K562 (cell line): Measurements from ENCODE around the gene CISD3. TPM values are rescaled to one million over a fixed set of nuclear protein-coding genes. Genes with fewer than 3 reads are reported as not detected.

Experiments
- KDM5B ChIP-seq: fragments of 200-600 bp; sonication (generic); IDR thresholded peaks from 2 replicates; pipeline ENCODE4 v1.6.1; 2012; ENCODE audit warnings: low read depth, mild to moderate bottlenecking, moderate library complexity, low read length, control low read depth, inconsistent platforms; ENCODE audit not compliant: insufficient replicate concordance
- MIER1 ChIP-seq: fragments of 450-650 bp; IDR thresholded peaks from 2 replicates; pipeline ENCODE4 v1.6.1; 2016; ENCODE audit warnings: antibody characterized with exemption, mild to moderate bottlenecking, low read depth
- ZNF347 ChIP-seq: fragments of 450-650 bp; formaldehyde crosslinking; IDR thresholded peaks from 2 replicates; pipeline ENCODE4 v1.4.0; 2020; ENCODE audit warnings: low read depth, mild to moderate bottlenecking, moderate library complexity
- polyA plus RNA-seq, 8 experiments: library from polyadenylated mRNA; depleted of rRNA in 4 of 8; stranded (reverse) in 5 of 8; unstranded in 3 of 8; fragments of >200 nt; fragmentation: Nextera tagmentation in 2 of 8; fragmentation: Illumina TruSeq in 1 of 8; extraction: Ambion mirVana in 2 of 8; extraction: Trizol in 1 of 8; gene quantifications; 2 replicates each; pipeline versions ENCODE4 v1.2.1 to v1.2.3, GENCODE V29; 2011 to 2014; ENCODE audit warnings: inconsistent platforms in 1 of 8, missing spikeins in 1 of 8
- total RNA-seq, 7 experiments: library from RNA; depleted of rRNA in 6 of 7; stranded (reverse); fragments of >200 nt in 6 of 7; fragmentation: Illumina TruSeq in 2 of 7; extraction: Trizol in 2 of 7; gene quantifications; 2 replicates each; pipeline versions ENCODE4 v1.2.1 to v1.2.3, GENCODE V29; 2011 to 2021; ENCODE audit warnings: low replicate concordance in 1 of 7
- TF ChIP-seq, protein P1 (sequence below): fragments of 200-600 bp; sonication (generic); IDR thresholded peaks from one replicate; pipeline ENCODE4 v1.6.1; 2012; ENCODE audit warnings: mild to moderate bottlenecking, low read depth, low read length, inconsistent platforms
- TF ChIP-seq, protein P2 (sequence below), 2 experiments: fragments of 150-350 bp in 1 of 2; IDR thresholded peaks; 2 replicates each; pipeline ENCODE4 v1.6.1; 2012 to 2016; ENCODE audit warnings: low read depth in 2 of 2, low read length in 2 of 2, mild to moderate bottlenecking in 1 of 2, moderate library complexity in 1 of 2
- TF ChIP-seq, protein P3 (sequence below): fragments of 450-650 bp; IDR thresholded peaks from 2 replicates; pipeline ENCODE4 v1.6.1; 2014; ENCODE audit warnings: low read depth, mild to moderate bottlenecking, moderate library complexity, borderline replicate concordance
- TF ChIP-seq, protein P4 (sequence below): fragments of 250-450 bp; sonication (Bioruptor Pico); IDR thresholded peaks from 2 replicates; pipeline ENCODE4 v1.8.0; 2021; ENCODE audit warnings: borderline replicate concordance, mild to moderate bottlenecking, moderate library complexity; ENCODE audit not compliant: poor library complexity, severe bottlenecking
- TF ChIP-seq, protein P5 (sequence below): fragments of 450-650 bp; IDR thresholded peaks from 2 replicates; pipeline ENCODE4 v1.6.1; 2016; ENCODE audit warnings: low read depth, mild to moderate bottlenecking, moderate library complexity

Gene CISD3
- total and polyA plus RNA-seq, 9 of the 15 experiments (the other 6 are each of a cell fraction or from before 2014, with no cell fraction given): 5.0 to 60.7 (median 15.7) TPM

DNA sequence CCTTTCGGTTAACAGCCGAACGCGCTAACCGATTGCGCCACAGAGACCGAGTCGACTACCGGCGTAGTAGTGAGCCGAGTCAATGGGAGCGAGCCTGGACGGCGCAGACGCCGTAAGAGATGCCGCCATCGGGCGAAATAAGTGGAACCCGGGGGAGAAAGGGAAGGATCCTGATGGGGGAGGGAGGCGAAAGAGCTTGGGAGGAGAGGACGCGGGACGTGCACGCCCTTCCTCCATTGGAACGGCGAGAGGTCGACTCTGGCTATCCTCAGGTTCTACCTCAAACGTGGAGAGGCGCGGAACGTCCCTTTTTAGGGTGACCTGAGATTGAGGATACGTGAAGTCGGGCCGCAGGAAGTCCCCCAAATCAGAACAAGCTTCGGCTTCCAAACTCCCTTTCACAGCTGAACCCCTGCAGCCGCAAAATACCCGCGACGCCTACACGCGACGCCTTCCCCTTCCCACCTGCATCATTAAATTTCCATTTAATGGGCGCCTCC, 21.7 kb downstream of the CISD3 start (continued):
- TF ChIP-seq, protein P1, sequence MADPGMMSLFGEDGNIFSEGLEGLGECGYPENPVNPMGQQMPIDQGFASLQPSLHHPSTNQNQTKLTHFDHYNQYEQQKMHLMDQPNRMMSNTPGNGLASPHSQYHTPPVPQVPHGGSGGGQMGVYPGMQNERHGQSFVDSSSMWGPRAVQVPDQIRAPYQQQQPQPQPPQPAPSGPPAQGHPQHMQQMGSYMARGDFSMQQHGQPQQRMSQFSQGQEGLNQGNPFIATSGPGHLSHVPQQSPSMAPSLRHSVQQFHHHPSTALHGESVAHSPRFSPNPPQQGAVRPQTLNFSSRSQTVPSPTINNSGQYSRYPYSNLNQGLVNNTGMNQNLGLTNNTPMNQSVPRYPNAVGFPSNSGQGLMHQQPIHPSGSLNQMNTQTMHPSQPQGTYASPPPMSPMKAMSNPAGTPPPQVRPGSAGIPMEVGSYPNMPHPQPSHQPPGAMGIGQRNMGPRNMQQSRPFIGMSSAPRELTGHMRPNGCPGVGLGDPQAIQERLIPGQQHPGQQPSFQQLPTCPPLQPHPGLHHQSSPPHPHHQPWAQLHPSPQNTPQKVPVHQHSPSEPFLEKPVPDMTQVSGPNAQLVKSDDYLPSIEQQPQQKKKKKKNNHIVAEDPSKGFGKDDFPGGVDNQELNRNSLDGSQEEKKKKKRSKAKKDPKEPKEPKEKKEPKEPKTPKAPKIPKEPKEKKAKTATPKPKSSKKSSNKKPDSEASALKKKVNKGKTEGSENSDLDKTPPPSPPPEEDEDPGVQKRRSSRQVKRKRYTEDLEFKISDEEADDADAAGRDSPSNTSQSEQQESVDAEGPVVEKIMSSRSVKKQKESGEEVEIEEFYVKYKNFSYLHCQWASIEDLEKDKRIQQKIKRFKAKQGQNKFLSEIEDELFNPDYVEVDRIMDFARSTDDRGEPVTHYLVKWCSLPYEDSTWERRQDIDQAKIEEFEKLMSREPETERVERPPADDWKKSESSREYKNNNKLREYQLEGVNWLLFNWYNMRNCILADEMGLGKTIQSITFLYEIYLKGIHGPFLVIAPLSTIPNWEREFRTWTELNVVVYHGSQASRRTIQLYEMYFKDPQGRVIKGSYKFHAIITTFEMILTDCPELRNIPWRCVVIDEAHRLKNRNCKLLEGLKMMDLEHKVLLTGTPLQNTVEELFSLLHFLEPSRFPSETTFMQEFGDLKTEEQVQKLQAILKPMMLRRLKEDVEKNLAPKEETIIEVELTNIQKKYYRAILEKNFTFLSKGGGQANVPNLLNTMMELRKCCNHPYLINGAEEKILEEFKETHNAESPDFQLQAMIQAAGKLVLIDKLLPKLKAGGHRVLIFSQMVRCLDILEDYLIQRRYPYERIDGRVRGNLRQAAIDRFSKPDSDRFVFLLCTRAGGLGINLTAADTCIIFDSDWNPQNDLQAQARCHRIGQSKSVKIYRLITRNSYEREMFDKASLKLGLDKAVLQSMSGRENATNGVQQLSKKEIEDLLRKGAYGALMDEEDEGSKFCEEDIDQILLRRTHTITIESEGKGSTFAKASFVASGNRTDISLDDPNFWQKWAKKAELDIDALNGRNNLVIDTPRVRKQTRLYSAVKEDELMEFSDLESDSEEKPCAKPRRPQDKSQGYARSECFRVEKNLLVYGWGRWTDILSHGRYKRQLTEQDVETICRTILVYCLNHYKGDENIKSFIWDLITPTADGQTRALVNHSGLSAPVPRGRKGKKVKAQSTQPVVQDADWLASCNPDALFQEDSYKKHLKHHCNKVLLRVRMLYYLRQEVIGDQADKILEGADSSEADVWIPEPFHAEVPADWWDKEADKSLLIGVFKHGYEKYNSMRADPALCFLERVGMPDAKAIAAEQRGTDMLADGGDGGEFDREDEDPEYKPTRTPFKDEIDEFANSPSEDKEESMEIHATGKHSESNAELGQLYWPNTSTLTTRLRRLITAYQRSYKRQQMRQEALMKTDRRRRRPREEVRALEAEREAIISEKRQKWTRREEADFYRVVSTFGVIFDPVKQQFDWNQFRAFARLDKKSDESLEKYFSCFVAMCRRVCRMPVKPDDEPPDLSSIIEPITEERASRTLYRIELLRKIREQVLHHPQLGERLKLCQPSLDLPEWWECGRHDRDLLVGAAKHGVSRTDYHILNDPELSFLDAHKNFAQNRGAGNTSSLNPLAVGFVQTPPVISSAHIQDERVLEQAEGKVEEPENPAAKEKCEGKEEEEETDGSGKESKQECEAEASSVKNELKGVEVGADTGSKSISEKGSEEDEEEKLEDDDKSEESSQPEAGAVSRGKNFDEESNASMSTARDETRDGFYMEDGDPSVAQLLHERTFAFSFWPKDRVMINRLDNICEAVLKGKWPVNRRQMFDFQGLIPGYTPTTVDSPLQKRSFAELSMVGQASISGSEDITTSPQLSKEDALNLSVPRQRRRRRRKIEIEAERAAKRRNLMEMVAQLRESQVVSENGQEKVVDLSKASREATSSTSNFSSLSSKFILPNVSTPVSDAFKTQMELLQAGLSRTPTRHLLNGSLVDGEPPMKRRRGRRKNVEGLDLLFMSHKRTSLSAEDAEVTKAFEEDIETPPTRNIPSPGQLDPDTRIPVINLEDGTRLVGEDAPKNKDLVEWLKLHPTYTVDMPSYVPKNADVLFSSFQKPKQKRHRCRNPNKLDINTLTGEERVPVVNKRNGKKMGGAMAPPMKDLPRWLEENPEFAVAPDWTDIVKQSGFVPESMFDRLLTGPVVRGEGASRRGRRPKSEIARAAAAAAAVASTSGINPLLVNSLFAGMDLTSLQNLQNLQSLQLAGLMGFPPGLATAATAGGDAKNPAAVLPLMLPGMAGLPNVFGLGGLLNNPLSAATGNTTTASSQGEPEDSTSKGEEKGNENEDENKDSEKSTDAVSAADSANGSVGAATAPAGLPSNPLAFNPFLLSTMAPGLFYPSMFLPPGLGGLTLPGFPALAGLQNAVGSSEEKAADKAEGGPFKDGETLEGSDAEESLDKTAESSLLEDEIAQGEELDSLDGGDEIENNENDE: no peak
- TF ChIP-seq KDM5B (peak; percentile 58), ZNF347 (CRISPR knock-in tag) (no peak), MIER1 (0 out of 2 replicates have a peak, but pooled peaks have one; percentile 14)
- TF ChIP-seq, protein P2, sequence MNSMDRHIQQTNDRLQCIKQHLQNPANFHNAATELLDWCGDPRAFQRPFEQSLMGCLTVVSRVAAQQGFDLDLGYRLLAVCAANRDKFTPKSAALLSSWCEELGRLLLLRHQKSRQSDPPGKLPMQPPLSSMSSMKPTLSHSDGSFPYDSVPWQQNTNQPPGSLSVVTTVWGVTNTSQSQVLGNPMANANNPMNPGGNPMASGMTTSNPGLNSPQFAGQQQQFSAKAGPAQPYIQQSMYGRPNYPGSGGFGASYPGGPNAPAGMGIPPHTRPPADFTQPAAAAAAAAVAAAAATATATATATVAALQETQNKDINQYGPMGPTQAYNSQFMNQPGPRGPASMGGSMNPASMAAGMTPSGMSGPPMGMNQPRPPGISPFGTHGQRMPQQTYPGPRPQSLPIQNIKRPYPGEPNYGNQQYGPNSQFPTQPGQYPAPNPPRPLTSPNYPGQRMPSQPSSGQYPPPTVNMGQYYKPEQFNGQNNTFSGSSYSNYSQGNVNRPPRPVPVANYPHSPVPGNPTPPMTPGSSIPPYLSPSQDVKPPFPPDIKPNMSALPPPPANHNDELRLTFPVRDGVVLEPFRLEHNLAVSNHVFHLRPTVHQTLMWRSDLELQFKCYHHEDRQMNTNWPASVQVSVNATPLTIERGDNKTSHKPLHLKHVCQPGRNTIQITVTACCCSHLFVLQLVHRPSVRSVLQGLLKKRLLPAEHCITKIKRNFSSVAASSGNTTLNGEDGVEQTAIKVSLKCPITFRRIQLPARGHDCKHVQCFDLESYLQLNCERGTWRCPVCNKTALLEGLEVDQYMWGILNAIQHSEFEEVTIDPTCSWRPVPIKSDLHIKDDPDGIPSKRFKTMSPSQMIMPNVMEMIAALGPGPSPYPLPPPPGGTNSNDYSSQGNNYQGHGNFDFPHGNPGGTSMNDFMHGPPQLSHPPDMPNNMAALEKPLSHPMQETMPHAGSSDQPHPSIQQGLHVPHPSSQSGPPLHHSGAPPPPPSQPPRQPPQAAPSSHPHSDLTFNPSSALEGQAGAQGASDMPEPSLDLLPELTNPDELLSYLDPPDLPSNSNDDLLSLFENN (IDR thresholded peaks at IDR 0.05; ENCODE audit: low read depth in 2 of 2, low read length in 2 of 2): no peak
- TF ChIP-seq, protein P3, sequence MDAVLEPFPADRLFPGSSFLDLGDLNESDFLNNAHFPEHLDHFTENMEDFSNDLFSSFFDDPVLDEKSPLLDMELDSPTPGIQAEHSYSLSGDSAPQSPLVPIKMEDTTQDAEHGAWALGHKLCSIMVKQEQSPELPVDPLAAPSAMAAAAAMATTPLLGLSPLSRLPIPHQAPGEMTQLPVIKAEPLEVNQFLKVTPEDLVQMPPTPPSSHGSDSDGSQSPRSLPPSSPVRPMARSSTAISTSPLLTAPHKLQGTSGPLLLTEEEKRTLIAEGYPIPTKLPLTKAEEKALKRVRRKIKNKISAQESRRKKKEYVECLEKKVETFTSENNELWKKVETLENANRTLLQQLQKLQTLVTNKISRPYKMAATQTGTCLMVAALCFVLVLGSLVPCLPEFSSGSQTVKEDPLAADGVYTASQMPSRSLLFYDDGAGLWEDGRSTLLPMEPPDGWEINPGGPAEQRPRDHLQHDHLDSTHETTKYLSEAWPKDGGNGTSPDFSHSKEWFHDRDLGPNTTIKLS: no peak
- TF ChIP-seq, protein P4, sequence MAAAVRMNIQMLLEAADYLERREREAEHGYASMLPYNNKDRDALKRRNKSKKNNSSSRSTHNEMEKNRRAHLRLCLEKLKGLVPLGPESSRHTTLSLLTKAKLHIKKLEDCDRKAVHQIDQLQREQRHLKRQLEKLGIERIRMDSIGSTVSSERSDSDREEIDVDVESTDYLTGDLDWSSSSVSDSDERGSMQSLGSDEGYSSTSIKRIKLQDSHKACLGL (CRISPR knock-in tag): no peak
- TF ChIP-seq, protein P5, sequence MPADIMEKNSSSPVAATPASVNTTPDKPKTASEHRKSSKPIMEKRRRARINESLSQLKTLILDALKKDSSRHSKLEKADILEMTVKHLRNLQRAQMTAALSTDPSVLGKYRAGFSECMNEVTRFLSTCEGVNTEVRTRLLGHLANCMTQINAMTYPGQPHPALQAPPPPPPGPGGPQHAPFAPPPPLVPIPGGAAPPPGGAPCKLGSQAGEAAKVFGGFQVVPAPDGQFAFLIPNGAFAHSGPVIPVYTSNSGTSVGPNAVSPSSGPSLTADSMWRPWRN: no peak
